Stimulated activated CD4-positive, alpha-beta T cell treated with anti-CD3 and anti-CD28 coated beads, Interleukin-12 subunit alpha, Interleukin-12 subunit beta, amount 100 ng/mL, for 4 hours (primary cell): ENCODE data around the gene CTCFL.

Source experiments
- DNase-seq: peaks from one replicate; pipeline ENCODE4 v3.0.0-alpha.2; 2020

Gene CTCFL

GRCh38 chr20:57559658-57560553 lies 35.0 kb upstream of the CTCFL start:
- no peak for DNase-seq

- DNase-seq: no peak
Measured at GRCh38 chr20:57559289-57559634, 34.3 kb upstream of the CTCFL start.

GRCh38 chr20:57558614-57559288 lies 33.8 kb upstream of the CTCFL start:
- no peak for DNase-seq

- no peak for DNase-seq
Measured at GRCh38 chr20:57557926-57558613, 33.1 kb upstream of the CTCFL start.

GRCh38 chr20:57556980-57557274 lies 32.0 kb upstream of the CTCFL start:
- no peak for DNase-seq

GRCh38 chr20:57555457-57556184 lies 30.7 kb upstream of the CTCFL start:
- no peak for DNase-seq

- no peak for DNase-seq
Measured at GRCh38 chr20:57553376-57554018, 28.6 kb upstream of the CTCFL start.

- DNase-seq: no peak
Measured at GRCh38 chr20:57552471-57552870, 27.5 kb upstream of the CTCFL start.

GRCh38 chr20:57548177-57549058 lies 23.5 kb upstream of the CTCFL start:
- no peak for DNase-seq

- DNase-seq: no peak
Measured at GRCh38 chr20:57546956-57547649, 22.2 kb upstream of the CTCFL start.

- DNase-seq: no peak
Measured at GRCh38 chr20:57545927-57546662, 21.2 kb upstream of the CTCFL start.

- no peak for DNase-seq
Measured at GRCh38 chr20:57544838-57545564, 20.1 kb upstream of the CTCFL start.

- DNase-seq: no peak
Measured at GRCh38 chr20:57543754-57544153, 18.8 kb upstream of the CTCFL start.

- no peak for DNase-seq
Measured at GRCh38 chr20:57540890-57541580, 16.1 kb upstream of the CTCFL start.

GRCh38 chr20:57539889-57540288 lies 14.9 kb upstream of the CTCFL start:
- DNase-seq: no peak

- no peak for DNase-seq
Measured at GRCh38 chr20:57537822-57538221, 12.9 kb upstream of the CTCFL start.

GRCh38 chr20:57536771-57537724 lies 12.1 kb upstream of the CTCFL start:
- no peak for DNase-seq
